ENCODE measurements around the gene MAN2A1. TPM values are rescaled to one million over a fixed set of nuclear protein-coding genes. Genes with fewer than 3 reads are reported as not detected.

Gene MAN2A1
- total and polyA plus RNA-seq, 2 experiments from 2014 or later = 32.5 to 129 TPM

- Mint-ChIP-seq H3K27me3 (ENCODE audit: insufficient read depth, low read depth, poor library complexity) (peaks cover 8% of the 10 kb centered on the region), H3K4me1 (peaks cover 80% of the 10 kb centered on the region), H3K9me3 (no peaks in the 10 kb centered on the region), H3K27ac (peak overlapping the region; percentile 99), H3K4me3 (peak overlapping the region; percentile 67), H3K36me3 (ENCODE audit: low read depth) (peaks cover 8% of the 10 kb centered on the region; the same call in 2 of the 3 replicates)
- H4K20me1 ChIP-seq (replicated peaks; ENCODE audit: insufficient read depth) = no peaks in the 10 kb centered on the region
- peak overlapping the region; percentile 44 for H3K4me3 ChIP-seq
- TF ChIP-seq ETS1 (IDR thresholded peaks at IDR 0.05) (peak; percentile 68; the same call in 1 of the 2 replicates), POLR2AphosphoS5 (IDR thresholded peaks at IDR 0.05; ENCODE audit: low read depth) (0 out of 2 replicates have a peak, but pooled peaks have one; percentile 50), NANOG (IDR thresholded peaks at IDR 0.05; ENCODE audit: borderline replicate concordance) (peak; percentile 33; the same call in 1 of the 2 replicates), CREB1 (CRISPR knock-in tag; IDR thresholded peaks at IDR 0.05; ENCODE audit: low read depth) (peak; percentile 69; the same call in 1 of the 2 replicates), ZNF114 (CRISPR knock-in tag; IDR thresholded peaks at IDR 0.05) (no peak), EZH2 (IDR thresholded peaks at IDR 0.05; ENCODE audit: low read depth, unreplicated experiment) (no peak)
- H3K9me2 ChIP-seq (ENCODE audit: insufficient read depth) = no peaks in the 10 kb centered on the region
- peaks cover 58% of the 10 kb centered on the region for H3K4me1 ChIP-seq (ENCODE audit: insufficient read depth)
- DNase-seq (ENCODE audit: low spot score) (peak; percentile 90), ATAC-seq (peak; percentile 79)
- no peaks in the 10 kb centered on the region for H3F3A ChIP-seq (replicated peaks; ENCODE audit: low read depth)
- H3K4me2 ChIP-seq = peak overlapping the region; percentile 67
- H3K27ac ChIP-seq (ENCODE audit: low read depth) = peak overlapping the region; percentile 96
- peaks cover 74% of the 10 kb centered on the region for H3K79me2 ChIP-seq (replicated peaks; ENCODE audit: insufficient read depth)
- H3K27me3 ChIP-seq (ENCODE audit: insufficient read depth) = no peaks in the 10 kb centered on the region
- no peaks in the 10 kb centered on the region for H3K36me3 ChIP-seq (ENCODE audit: insufficient read depth)
- H2AFZ ChIP-seq = no peak overlapping the region
Measured at GRCh38 chr5:109739741-109740728, 50.3 kb downstream of the MAN2A1 start.

GRCh38 chr5:109740966-109741365 lies 51.2 kb downstream of the MAN2A1 start:
- Mint-ChIP-seq H3K9me3 (no peaks in the 10 kb centered on the region), H3K4me1 (peaks cover 77% of the 10 kb centered on the region), H3K27me3 (ENCODE audit: insufficient read depth, low read depth, poor library complexity) (peaks cover 9% of the 10 kb centered on the region), H3K36me3 (ENCODE audit: low read depth) (peaks cover 8% of the 10 kb centered on the region; the same call in 2 of the 3 replicates), H3K27ac (peak overlapping the region; percentile 99), H3K4me3 (peak overlapping the region; percentile 67)
- Histone ChIP-seq H3K79me2 (replicated peaks; ENCODE audit: insufficient read depth) (peaks cover 75% of the 10 kb centered on the region), H3K4me3 (peak overlapping the region; percentile 44), H3K4me2 (peak overlapping the region; percentile 67), H3K27ac (ENCODE audit: low read depth) (peak overlapping the region; percentile 96), H3K4me1 (ENCODE audit: insufficient read depth) (peaks cover 58% of the 10 kb centered on the region), H3F3A (replicated peaks; ENCODE audit: low read depth) (no peaks in the 10 kb centered on the region), H3K36me3 (ENCODE audit: insufficient read depth) (no peaks in the 10 kb centered on the region), H4K20me1 (replicated peaks; ENCODE audit: insufficient read depth) (no peaks in the 10 kb centered on the region), H3K27me3 (ENCODE audit: insufficient read depth) (no peaks in the 10 kb centered on the region), H2AFZ (no peak overlapping the region), H3K9me2 (ENCODE audit: insufficient read depth) (no peaks in the 10 kb centered on the region)
- no peak for ATAC-seq
- DNase-seq (ENCODE audit: low spot score) = no peak
- TF ChIP-seq CTCF (conservative IDR thresholded peaks at IDR 0.05; ENCODE audit: low read depth in 2 of 2) (no peak), ETS1 (IDR thresholded peaks at IDR 0.05) (no peak), EZH2phosphoT487 (IDR thresholded peaks at IDR 0.05; ENCODE audit: unreplicated experiment) (no peak), NANOG (IDR thresholded peaks at IDR 0.05; ENCODE audit: borderline replicate concordance) (no peak), CREB1 (CRISPR knock-in tag; IDR thresholded peaks at IDR 0.05; ENCODE audit: low read depth) (no peak), ZNF114 (CRISPR knock-in tag; IDR thresholded peaks at IDR 0.05) (no peak), JUNB (IDR thresholded peaks at IDR 0.05; ENCODE audit: unreplicated experiment) (no peak), POLR2AphosphoS5 (IDR thresholded peaks at IDR 0.05; ENCODE audit: low read depth) (no peak), ZNF331 (CRISPR knock-in tag; IDR thresholded peaks at IDR 0.05; ENCODE audit: low read depth) (no peak)
